Vagina (tissue), 2 donors: ENCODE data around the gene DSEL. TPM values are rescaled to one million over a fixed set of nuclear protein-coding genes. Genes with fewer than 3 reads are reported as not detected.

Experiments
- DNase-seq, 2 donors: peaks; one replicate each; pipeline ENCODE4 v3.0.0-alpha.2; 2017; ENCODE audit errors: extremely low spot score in 2 of 2
- H3K27ac ChIP-seq: fragments of 200-600 bp; sonication (generic); one replicate; pipeline ENCODE4 v1.5.1; 2019
- H3K27me3 ChIP-seq: fragments of 200-600 bp; sonication (generic); one replicate; pipeline ENCODE4 v1.5.1; 2019
- H3K36me3 ChIP-seq, 2 donors: fragments of 200-600 bp; sonication (generic); one replicate each; pipeline ENCODE4 v1.5.1; 2017 to 2019
- H3K4me1 ChIP-seq: fragments of 200-600 bp; sonication (generic); one replicate; pipeline ENCODE4 v1.5.1; 2019
- H3K4me3 ChIP-seq, 2 donors: fragments of 200-600 bp; sonication (generic); 1 replicate in 1 of 2; 2 replicates in 1 of 2; pipeline ENCODE4 v1.5.1; 2016 to 2019
- H3K9me3 ChIP-seq: fragments of 200-600 bp; sonication (generic); one replicate; pipeline ENCODE4 v1.5.1; 2019
- POLR2A ChIP-seq, 2 donors: fragments of 450-650 bp; IDR thresholded peaks; one replicate each; pipeline ENCODE4 v1.6.1; 2017; ENCODE audit warnings: antibody characterized with exemption in 2 of 2, mild to moderate bottlenecking in 2 of 2, moderate library complexity in 2 of 2
- POLR2AphosphoS5 ChIP-seq, 2 donors: sonication (generic); formaldehyde crosslinking; IDR thresholded peaks; one replicate each; pipeline ENCODE4 v1.9.0; 2017; ENCODE audit warnings: antibody characterized with exemption in 2 of 2, mild to moderate bottlenecking in 2 of 2, low read depth in 1 of 2; ENCODE audit not compliant: insufficient read depth in 1 of 2
- intact Hi-C: fragments of 100-400 bp; cut with DNase I; formaldehyde crosslinking; loops from one replicate; pipeline ENCODE4 v1.15.1; 2023
- total RNA-seq: library from RNA; depleted of rRNA; stranded (reverse); fragments of >200 nt; gene quantifications from one replicate; pipeline ENCODE4 v1.2.3, GENCODE V29; 2016
- TF ChIP-seq, protein P1 (sequence below), 3 experiments: fragments of 450-650 bp in 2 of 3; fragments of 200-600 bp in 1 of 3; sonication (generic) in 1 of 3; IDR thresholded peaks; one replicate each; pipeline ENCODE4 v1.5.1; 2017 to 2019; ENCODE audit warnings: antibody characterized with exemption in 3 of 3, mild to moderate bottlenecking in 2 of 3, moderate library complexity in 2 of 3

Gene DSEL
- total RNA-seq = 7.6 TPM

- no peaks in the 10 kb centered on the region for H3K36me3 ChIP-seq
- H3K4me3 ChIP-seq = peak within 1 kb of the TSS; percentile 71 to 98
- peak in 1 of 2 donors; percentile 96 for DNase-seq
- TF ChIP-seq POLR2A (IDR thresholded peaks at IDR 0.05) (peak in 1 of 2 donors; percentile 30), POLR2AphosphoS5 (IDR thresholded peaks at IDR 0.05; ENCODE audit: insufficient read depth in 1 of 2, low read depth in 1 of 2) (peak in 1 of 2 donors; percentile 78)
- TF ChIP-seq, protein P1, sequence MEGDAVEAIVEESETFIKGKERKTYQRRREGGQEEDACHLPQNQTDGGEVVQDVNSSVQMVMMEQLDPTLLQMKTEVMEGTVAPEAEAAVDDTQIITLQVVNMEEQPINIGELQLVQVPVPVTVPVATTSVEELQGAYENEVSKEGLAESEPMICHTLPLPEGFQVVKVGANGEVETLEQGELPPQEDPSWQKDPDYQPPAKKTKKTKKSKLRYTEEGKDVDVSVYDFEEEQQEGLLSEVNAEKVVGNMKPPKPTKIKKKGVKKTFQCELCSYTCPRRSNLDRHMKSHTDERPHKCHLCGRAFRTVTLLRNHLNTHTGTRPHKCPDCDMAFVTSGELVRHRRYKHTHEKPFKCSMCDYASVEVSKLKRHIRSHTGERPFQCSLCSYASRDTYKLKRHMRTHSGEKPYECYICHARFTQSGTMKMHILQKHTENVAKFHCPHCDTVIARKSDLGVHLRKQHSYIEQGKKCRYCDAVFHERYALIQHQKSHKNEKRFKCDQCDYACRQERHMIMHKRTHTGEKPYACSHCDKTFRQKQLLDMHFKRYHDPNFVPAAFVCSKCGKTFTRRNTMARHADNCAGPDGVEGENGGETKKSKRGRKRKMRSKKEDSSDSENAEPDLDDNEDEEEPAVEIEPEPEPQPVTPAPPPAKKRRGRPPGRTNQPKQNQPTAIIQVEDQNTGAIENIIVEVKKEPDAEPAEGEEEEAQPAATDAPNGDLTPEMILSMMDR (IDR thresholded peaks at IDR 0.05) = no peak
- H3K27ac ChIP-seq = peak within 1 kb of the TSS; percentile 84
- no peaks in the 10 kb centered on the region for H3K27me3 ChIP-seq
- intact Hi-C loops = no loop called here
- peaks cover 20% of the 10 kb centered on the region for H3K4me1 ChIP-seq
- no peaks in the 10 kb centered on the region for H3K9me3 ChIP-seq
Observed at GRCh38 chr18:67516539-67517443, at the start of gene DSEL. DSEL (minus strand) TSS chr18:67516720; CDS start chr18:67514608, 2,112 bp downstream.

- no peaks in the 10 kb centered on the region for H3K4me1 ChIP-seq
- intact Hi-C loops = no loop called here
- TF ChIP-seq, protein P1 (IDR thresholded peaks at IDR 0.05) = no peak
- no peak for TF ChIP-seq POLR2AphosphoS5 (IDR thresholded peaks at IDR 0.05; ENCODE audit: insufficient read depth in 1 of 2, low read depth in 1 of 2)
- no peak for TF ChIP-seq POLR2A (IDR thresholded peaks at IDR 0.05)
- no peaks in the 10 kb centered on the region for H3K27me3 ChIP-seq
- H3K27ac ChIP-seq = no peak overlapping the region
- DNase-seq = no peak
- H3K36me3 ChIP-seq = no peaks in the 10 kb centered on the region
- H3K9me3 ChIP-seq = no peaks in the 10 kb centered on the region
- no peak overlapping the region for H3K4me3 ChIP-seq
Observed at GRCh38 chr18:67553437-67553836, 36.9 kb upstream of the DSEL start.

DNA sequence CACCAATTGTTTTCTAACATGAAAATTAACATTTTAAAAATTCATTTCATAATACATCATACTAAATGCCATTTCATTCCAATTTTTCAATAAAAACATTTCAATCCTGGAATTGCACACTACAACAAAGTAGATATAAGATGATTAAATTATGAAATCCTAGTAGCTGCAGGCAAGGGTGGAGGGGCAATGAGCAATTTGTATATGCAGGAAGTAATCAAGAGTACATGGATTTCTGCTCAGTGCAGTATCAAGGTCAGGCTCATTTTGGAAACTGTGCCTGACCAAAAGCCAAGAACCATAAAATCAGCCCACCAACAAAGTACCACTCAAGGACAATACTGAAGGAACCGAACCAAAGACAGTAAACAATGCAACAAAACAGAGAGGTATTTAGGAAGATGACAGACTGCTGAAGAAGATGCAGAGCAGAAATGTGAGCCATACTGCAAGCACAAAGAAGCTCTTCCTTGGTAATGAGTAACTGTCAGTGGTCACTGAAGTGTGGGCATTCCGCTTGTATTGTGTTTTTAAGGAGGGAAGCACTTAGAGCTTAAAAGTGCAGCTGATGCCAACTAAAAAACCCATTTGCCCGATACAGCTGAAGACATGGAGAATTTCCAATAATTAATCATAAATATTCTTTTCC lies 34.5 kb upstream of the DSEL start:
- no peaks in the 10 kb centered on the region for H3K27me3 ChIP-seq
- DNase-seq = no peak
- H3K4me1 ChIP-seq = no peaks in the 10 kb centered on the region
- intact Hi-C loops = no loop called here
- H3K4me3 ChIP-seq = no peak overlapping the region
- no peak for TF ChIP-seq POLR2AphosphoS5 (IDR thresholded peaks at IDR 0.05; ENCODE audit: insufficient read depth in 1 of 2, low read depth in 1 of 2)
- TF ChIP-seq POLR2A (IDR thresholded peaks at IDR 0.05) = no peak
- TF ChIP-seq, protein P1 (IDR thresholded peaks at IDR 0.05) = no peak
- H3K9me3 ChIP-seq = no peaks in the 10 kb centered on the region
- H3K27ac ChIP-seq = no peak overlapping the region
- H3K36me3 ChIP-seq = no peaks in the 10 kb centered on the region

DNA sequence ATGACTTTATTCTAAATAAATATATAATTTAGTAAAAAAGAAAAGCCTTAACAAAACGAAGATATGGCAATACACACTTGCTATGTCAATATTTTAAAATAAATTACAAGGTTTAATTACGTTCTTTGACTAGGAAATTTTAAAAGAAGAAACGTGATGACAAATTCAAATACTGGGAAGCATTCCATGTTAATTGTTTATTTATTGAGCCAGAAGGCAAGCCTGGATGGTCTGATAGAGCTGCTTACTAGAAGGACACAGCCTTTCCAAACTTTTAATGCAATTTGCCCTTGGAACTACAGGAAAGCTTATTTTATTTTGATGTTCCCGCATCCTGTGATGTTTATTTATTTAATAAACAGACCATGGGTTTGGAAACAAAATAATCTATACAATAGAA lies 33.4 kb upstream of the DSEL start:
- no peak for TF ChIP-seq POLR2A (IDR thresholded peaks at IDR 0.05)
- no peak for TF ChIP-seq POLR2AphosphoS5 (IDR thresholded peaks at IDR 0.05; ENCODE audit: insufficient read depth in 1 of 2, low read depth in 1 of 2)
- TF ChIP-seq, protein P1 (IDR thresholded peaks at IDR 0.05) = no peak
- intact Hi-C loops = no loop called here
- DNase-seq = no peak

More for the DNA sequence above, 33.4 kb upstream of the DSEL start:
- Histone ChIP-seq H3K27ac (no peak overlapping the region), H3K27me3 (no peaks in the 10 kb centered on the region), H3K9me3 (no peaks in the 10 kb centered on the region), H3K36me3 (no peaks in the 10 kb centered on the region), H3K4me3 (no peak overlapping the region), H3K4me1 (no peaks in the 10 kb centered on the region)
